ENCODE data around the gene PRAC1.

DNA sequence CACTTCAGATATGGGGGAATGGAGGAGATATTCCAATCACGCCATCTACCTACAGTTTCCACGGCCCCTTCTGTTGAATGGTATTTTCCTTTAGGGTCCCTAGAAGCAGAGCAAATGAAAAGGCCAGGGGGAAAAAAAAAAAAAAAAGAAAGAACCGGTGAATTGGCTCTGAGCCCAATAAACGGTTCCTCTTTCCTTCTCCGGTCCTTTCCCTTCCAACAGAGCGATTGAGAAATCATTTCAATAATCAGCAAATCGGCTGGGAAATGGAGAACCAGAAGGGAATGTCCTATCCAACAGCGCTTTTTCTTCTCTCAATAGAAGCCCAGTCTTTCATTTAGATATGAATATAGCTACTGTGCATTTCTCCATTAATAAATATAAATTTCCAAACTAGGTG, 33.0 kb upstream of the PRAC1 start:
- no peak for TF ChIP-seq EGR1 (IDR thresholded peaks at IDR 0.05)
- no peak for TF ChIP-seq USF1 (IDR thresholded peaks at IDR 0.05)
- no peak for TF ChIP-seq RAD21 (IDR thresholded peaks at IDR 0.05; ENCODE audit: low read depth)
- TF ChIP-seq FOXM1 (IDR thresholded peaks at IDR 0.05; ENCODE audit: borderline replicate concordance, low read depth) = no peak
- no peak for TF ChIP-seq CREB1 (IDR thresholded peaks at IDR 0.05; ENCODE audit: low read depth)
